ENCODE results near the gene FANCI.

- TF ChIP-seq CTCF (conservative IDR thresholded peaks at IDR 0.05; ENCODE audit: low read depth, low read length) (no peak), POLR2A (IDR thresholded peaks at IDR 0.05; ENCODE audit: low read depth, low read length) (no peak)
Observed at GRCh38 chr15:89307046-89307587, 63.3 kb downstream of the FANCI start.
